Nephron progenitor cell (in vitro differentiated cells): ENCODE data around the gene PLCD1.
A peak's percentile ranks its signal among the peaks of the same experiment; 100 is the strongest.
"Not testable (repeated sequence)": the region's sequence is repeated elsewhere in the genome, so short reads cannot be mapped to it uniquely, and the experiment has no call there.

Experiments used
- DNase-seq: peaks from one replicate; pipeline ENCODE4 v3.0.0; 2021
- H3K27ac Mint-ChIP-seq: 2 replicates; pipeline ENCODE4 v1.8.0; 2021; ENCODE audit warnings: mild to moderate bottlenecking, moderate library complexity, mixed read lengths
- H3K27me3 Mint-ChIP-seq: 2 replicates; pipeline ENCODE4 v1.8.0; 2021; ENCODE audit warnings: mild to moderate bottlenecking, low read depth, mixed read lengths; ENCODE audit not compliant: poor library complexity
- H3K36me3 Mint-ChIP-seq: 2 replicates; pipeline ENCODE4 v1.8.0; 2021; ENCODE audit warnings: low read depth, mixed read lengths
- H3K4me1 Mint-ChIP-seq: 2 replicates; pipeline ENCODE4 v1.8.0; 2021; ENCODE audit warnings: mixed read lengths
- H3K4me3 Mint-ChIP-seq: 2 replicates; pipeline ENCODE4 v1.8.0; 2021; ENCODE audit warnings: mild to moderate bottlenecking, moderate library complexity, mixed read lengths
- H3K9me3 Mint-ChIP-seq: 2 replicates; pipeline ENCODE4 v1.8.0; 2021; ENCODE audit warnings: mild to moderate bottlenecking, moderate library complexity, mixed read lengths
- TF ChIP-seq, protein P1 (sequence below): fragments of 200-600 bp; sonication (generic); IDR thresholded peaks from 2 replicates; pipeline ENCODE4 v1.5.0; 2021; ENCODE audit warnings: antibody characterized with exemption

Gene PLCD1

DNA sequence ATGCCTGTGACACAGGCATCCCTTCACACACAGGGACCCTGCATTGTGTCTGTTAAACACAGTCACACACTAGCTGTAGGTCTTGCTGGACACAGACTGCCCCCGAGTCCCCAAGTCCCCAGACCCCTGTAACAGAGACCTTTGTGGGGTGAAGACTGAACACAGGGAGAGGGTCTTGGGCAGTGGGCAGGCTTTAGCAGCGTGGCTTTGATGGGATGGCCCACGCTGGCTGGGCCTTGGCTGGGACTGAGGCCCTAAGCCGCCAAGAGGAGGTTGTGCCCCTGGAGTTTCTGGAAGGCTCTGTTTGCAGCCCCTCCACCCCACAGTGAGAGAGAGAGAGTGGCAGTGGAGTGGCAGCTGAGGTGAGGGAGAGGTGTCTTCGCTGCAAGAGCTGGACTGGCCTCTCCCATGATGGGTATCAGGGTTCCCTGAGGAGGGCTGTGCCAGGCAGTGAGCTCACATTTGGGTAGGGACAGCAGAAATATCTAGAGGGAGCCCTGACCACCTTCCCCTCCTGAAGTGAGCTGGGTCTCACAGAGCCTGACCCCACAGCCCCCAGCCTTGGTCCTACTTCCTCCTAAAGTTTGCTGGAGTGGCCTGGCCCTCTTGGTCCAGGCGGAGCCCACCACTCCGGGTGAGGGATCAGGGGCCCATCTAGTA lies 39.5 kb downstream of the PLCD1 start:
- H3K36me3 Mint-ChIP-seq, result peaks cover 2% of the 10 kb centered on the region
- H3K27ac Mint-ChIP-seq, result no peak overlapping the region

DNA sequence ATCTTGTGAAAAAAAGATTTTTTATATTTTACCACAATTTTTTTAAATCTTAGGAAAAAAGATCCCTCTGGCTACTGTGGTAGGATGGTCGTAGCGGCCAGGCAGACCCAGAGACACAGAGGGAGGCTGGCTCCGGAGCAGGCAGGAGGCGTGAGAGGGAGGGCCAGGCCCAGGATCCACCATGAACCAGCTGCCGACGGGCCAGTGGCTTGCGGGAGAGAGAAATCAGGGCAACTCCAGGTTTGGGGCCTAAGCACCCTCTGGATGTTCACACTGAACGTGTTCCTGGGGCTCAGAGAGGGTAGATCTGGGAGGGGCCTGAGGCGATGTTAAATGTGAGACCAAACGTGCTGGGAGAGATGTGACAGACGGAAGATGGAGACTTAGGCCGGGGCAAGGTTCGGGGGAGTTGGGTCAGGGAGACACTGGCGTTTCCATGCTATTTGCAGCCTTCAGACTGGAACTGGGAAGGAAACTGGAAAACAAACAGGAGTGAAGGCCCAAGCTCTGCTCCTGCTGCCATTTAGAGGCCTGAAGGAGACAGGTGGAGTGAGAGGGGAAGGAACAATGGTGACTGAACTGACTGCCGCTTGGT lies 40.4 kb downstream of the PLCD1 start:
- Mint-ChIP-seq H3K9me3 (no peaks in the 10 kb centered on the region), H3K36me3 (peaks cover 11% of the 10 kb centered on the region), H3K4me1 (peaks cover 28% of the 10 kb centered on the region), H3K27me3 (peaks cover 38% of the 10 kb centered on the region), H3K27ac (peak overlapping the region; percentile 4), H3K4me3 (no peak overlapping the region)
- TF ChIP-seq, protein P1, sequence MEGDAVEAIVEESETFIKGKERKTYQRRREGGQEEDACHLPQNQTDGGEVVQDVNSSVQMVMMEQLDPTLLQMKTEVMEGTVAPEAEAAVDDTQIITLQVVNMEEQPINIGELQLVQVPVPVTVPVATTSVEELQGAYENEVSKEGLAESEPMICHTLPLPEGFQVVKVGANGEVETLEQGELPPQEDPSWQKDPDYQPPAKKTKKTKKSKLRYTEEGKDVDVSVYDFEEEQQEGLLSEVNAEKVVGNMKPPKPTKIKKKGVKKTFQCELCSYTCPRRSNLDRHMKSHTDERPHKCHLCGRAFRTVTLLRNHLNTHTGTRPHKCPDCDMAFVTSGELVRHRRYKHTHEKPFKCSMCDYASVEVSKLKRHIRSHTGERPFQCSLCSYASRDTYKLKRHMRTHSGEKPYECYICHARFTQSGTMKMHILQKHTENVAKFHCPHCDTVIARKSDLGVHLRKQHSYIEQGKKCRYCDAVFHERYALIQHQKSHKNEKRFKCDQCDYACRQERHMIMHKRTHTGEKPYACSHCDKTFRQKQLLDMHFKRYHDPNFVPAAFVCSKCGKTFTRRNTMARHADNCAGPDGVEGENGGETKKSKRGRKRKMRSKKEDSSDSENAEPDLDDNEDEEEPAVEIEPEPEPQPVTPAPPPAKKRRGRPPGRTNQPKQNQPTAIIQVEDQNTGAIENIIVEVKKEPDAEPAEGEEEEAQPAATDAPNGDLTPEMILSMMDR, result no peak
- DNase-seq, result no peak

More for the DNA sequence above, 39.5 kb downstream of the PLCD1 start:
- TF ChIP-seq, protein P1, result no peak
- H3K4me1 Mint-ChIP-seq, result peaks cover 38% of the 10 kb centered on the region
- H3K27me3 Mint-ChIP-seq, result peaks cover 38% of the 10 kb centered on the region
- no peaks in the 10 kb centered on the region for H3K9me3 Mint-ChIP-seq
- no peak overlapping the region for H3K4me3 Mint-ChIP-seq
- no peak for DNase-seq

DNA sequence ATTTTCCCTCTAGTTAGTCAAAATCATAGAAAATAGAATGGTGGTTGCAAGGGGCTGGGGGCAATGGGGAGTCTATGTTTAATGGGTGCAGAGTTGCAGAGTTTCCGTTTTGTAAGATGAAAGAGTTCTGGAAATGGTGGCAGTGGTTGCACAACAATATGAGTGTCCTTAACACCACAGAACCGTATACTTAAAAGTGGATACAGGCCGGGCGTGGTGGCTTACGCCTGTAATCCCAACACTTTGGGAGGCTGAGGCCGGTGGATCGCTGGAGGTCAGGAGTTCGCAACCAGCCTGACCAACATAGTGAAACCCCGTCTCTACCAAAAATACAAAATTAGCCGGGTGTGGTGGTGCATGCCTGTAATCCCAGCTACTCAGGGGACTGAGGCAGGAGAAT lies 41.1 kb downstream of the PLCD1 start:
- not testable (repeated sequence) for H3K9me3 Mint-ChIP-seq, H3K4me3 Mint-ChIP-seq, H3K27ac Mint-ChIP-seq, DNase-seq
- peaks cover 13% of the 10 kb centered on the region for H3K36me3 Mint-ChIP-seq
- H3K27me3 Mint-ChIP-seq, result peaks cover 33% of the 10 kb centered on the region
- H3K4me1 Mint-ChIP-seq, result peaks cover 22% of the 10 kb centered on the region

DNA sequence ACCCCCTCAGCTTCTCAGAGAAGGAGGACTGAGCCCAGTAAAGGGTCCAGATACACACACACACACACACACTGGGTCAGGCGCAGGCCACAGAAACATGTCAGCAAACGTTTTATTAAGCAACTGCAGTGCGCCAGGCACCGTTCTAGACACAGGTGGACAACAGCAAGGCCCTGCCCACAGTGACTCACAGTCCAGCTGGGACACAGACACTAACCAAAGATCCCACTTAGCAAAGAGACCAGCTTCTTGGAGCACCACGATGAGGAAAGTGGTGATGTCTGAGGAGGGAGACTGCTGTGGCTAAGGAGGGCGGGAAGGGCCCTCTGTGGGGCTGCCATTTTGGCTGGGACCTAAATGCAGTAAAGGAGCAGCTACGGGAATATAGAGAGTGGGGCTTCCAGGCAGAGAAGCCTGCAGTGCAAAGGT lies 41.7 kb downstream of the PLCD1 start:
- peaks cover 13% of the 10 kb centered on the region for H3K36me3 Mint-ChIP-seq
- no peak overlapping the region for H3K4me3 Mint-ChIP-seq
- H3K4me1 Mint-ChIP-seq, result peaks cover 20% of the 10 kb centered on the region
- no peak overlapping the region for H3K27ac Mint-ChIP-seq
- no peak for DNase-seq
- peaks cover 27% of the 10 kb centered on the region for H3K27me3 Mint-ChIP-seq
- no peaks in the 10 kb centered on the region for H3K9me3 Mint-ChIP-seq
- TF ChIP-seq, protein P1, result no peak

DNA sequence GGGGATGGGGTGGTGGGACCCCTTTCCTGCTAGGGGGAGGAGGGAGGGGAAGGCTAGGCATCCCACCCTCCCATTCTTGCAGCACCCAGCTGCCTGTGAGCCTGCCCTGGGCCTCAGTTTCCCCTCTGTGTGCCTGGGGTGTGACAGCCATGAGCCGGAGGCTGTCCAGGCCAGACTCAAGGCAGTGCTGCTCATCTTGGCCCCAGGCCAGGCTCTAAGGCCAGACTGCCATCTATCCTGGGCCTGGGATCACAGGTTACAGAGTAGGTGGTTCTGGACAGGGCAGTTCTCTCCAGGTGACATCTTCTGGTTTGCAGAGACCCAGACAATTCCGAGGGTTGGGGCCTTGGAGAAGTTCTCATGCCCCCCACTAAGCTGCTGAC lies 42.1 kb downstream of the PLCD1 start:
- no peak for DNase-seq
- H3K36me3 Mint-ChIP-seq, result peaks cover 13% of the 10 kb centered on the region
- H3K27ac Mint-ChIP-seq, result no peak overlapping the region

DNA sequence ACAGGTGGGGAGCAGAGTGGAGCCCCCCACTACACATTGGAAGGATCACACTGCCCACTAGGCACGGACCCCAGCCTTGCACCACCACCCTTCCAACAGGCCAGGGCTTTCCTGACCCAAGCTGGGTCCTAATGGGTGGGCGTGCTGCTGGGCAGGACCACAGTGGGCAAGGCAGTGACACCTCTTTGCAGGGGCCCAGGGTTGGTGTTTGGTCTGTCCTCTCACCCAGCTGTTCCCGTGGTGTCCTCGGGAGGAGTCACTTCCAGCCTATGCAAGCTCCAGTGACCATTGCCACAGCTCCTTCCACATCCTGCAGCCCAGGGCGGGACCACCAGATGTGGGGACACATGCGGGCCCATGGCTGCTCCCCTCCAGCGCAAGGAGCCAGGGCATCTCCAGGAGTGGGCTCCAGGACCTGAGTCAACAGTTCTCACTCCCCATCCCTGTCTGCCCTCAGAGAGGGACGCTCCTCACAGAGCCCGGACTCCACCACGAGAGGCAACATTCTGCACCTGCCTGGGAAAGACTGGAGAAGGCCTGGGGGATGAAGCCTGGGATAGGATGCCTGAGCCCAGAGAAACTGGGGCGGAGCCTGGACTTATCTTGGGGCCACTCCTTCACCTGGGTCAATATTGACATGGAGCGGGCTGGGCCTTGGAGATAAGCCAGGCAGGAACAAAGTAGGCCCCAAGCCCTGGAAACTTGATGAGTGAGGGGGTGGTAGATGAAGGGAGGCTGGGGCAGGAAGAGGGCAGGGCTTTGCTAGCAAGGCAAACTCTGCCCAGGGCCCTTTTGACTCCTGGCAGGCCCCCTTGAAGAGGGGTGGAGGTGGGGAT lies 42.7 kb downstream of the PLCD1 start:
- TF ChIP-seq, protein P1, result no peak
- Mint-ChIP-seq H3K4me3 (no peak overlapping the region), H3K9me3 (no peaks in the 10 kb centered on the region), H3K4me1 (peaks cover 15% of the 10 kb centered on the region), H3K27ac (no peak overlapping the region), H3K27me3 (peaks cover 17% of the 10 kb centered on the region), H3K36me3 (peaks cover 19% of the 10 kb centered on the region)
- DNase-seq, result no peak

More for the DNA sequence above, 42.1 kb downstream of the PLCD1 start:
- peaks cover 18% of the 10 kb centered on the region for H3K4me1 Mint-ChIP-seq
- no peaks in the 10 kb centered on the region for H3K9me3 Mint-ChIP-seq
- peaks cover 23% of the 10 kb centered on the region for H3K27me3 Mint-ChIP-seq
- H3K4me3 Mint-ChIP-seq, result no peak overlapping the region
- TF ChIP-seq, protein P1, result no peak
